Mesenteric fat pad (tissue), 1 donor: ENCODE results near the gene EXD1. TPM values are rescaled to one million over a fixed set of nuclear protein-coding genes. Genes with fewer than 3 reads are reported as not detected.
A peak's percentile ranks its signal among the peaks of the same experiment; 100 is the strongest.

ENCODE experiments used
- DNase-seq: peaks from one replicate; pipeline ENCODE4 v3.0.0-alpha.2; 2020; ENCODE audit warnings: low spot score
- total RNA-seq: library from RNA; stranded (reverse); fragmentation: NEBNext Ultra II Directional; extraction: Animal tissue kit (Norgen Biotek cat#: 25700); gene quantifications from one replicate; pipeline ENCODE4 v1.2.1, GENCODE V29; 2021
- donor health status: DM: yes; HTN: yes; CAD: no.

EXD1 gene
- total RNA-seq, 1 donor from 2014 or later: not detected

DNA sequence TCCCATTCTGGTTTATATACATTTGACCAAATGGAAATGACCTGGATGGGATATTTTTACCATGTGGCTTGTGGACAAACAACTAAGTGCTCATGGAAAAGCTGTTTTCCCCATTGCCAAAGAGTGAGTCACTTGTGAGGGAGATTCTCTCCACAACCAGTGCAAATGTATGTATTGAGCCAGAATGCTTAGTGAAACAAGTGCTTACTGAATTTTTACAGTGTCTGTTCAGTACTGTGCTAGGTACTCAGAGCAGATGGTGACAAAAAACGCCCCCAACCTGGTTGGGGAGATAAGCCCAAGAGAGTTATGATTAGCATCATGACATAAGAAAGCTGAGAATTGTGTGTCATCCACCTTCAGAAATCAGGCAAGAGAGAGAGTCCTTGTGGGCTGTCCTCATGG is 2.8 kb upstream of the EXD1 start:
- DNase-seq: no peak

DNA sequence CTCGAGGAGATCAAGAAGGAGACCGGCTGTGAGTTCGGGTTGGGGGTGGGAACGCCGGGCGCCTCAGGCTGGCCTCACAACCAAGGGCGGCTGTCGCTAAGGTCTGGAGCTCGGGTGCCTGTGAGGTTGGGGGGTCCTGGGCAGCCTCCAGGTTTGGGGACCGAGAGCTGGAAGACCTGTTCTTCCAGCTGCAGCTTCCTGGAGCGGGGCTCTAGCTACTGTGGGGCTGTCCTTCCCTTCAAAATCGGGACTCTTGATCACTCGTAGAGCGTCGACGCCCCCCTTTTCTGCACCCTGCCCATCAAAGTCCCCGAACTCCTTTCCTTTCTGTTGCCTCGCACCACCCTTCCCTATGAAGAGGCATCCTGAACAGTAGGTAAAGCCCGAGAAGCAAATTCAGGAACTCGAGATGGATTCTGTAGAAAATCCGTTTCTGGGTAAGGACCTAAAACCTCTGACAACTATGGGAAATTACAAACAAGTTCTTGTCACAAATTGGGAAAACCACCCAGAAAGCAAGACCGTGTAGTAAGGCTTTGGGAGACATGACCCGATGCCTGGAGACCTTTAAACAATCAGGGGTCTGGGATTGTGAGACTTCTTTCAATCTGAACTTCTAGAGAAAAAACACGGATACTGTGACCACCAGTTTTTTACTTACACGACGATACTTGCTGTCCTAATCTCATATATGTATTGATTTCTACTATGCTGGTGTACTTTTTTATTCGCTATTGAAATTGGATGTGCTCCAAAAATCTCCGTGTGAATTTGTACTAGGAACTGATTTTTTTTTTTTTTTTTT is 1.1 kb upstream of the EXD1 start:
- DNase-seq: no peak

DNA sequence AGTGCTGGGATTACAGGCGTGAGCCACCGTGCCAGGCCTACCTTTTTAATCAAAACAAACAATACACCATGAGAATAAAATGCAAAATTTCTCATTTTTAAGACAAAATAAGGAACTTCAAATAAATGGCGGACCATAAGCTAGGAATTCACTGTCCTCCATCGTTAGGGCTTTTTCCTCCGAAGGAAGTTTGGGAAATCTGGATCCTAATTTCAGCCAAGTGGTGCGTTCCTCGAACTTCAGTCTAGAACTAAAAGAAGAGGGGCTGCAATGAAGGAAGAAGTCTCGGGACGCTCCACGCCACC is 260 bp downstream of the EXD1 start:
- DNase-seq: no peak

DNA sequence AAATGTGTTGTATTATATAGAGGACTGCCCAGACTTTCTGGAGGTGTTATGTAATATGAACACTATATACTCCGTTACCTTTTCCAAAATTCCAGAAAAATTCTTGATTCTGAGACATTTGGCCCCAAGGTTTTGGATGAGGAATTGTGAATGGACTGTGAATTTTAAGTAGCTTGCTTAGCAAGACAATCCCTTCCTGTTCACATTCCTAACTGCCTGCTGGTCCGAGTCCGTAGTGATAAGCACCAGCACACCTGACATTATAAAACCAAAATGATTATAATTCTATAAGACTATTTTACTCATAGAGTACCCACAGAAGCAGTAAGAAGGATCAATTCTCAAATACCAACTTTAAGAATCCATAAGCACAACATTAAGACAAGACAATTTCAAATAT is 11.2 kb downstream of the EXD1 start:
- DNase-seq: no peak

DNA sequence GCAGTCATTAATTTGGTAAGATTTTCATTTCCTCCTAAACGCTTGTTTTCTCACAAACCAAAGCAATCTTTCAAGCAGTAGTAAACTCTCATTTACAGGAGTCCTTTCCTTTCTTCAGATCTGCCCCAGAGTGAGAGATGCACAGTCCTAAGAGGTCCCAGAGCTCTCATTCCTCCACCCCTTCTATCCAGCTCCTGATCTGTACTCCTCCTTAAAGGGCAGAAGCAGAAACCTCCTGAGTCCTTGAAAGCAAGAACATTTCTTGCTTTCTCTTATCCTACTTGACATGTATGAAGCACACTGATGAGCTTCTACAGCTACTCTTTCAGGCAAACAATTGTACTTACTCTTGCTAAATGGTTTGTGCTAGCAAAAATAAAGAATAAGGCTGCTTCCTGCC is 11.7 kb downstream of the EXD1 start:
- no peak for DNase-seq

DNA sequence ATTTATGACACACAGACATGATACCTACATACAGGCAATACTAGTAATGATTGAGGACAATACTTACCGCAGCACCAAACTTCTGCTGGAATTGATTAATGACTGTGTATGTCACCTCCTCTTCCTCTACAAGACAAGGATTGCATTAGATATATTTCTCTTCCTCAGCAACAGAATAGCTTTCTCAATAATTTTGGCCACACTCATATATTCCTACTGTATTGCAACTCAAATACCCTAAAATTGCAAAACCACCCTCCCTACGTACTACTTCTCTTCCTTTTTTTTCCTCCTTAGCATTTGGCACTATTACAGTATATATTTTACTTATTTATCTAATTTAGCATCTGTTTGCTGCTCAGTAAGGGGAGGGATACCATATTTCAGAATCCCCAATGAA is 14.8 kb downstream of the EXD1 start:
- no peak for DNase-seq

DNA sequence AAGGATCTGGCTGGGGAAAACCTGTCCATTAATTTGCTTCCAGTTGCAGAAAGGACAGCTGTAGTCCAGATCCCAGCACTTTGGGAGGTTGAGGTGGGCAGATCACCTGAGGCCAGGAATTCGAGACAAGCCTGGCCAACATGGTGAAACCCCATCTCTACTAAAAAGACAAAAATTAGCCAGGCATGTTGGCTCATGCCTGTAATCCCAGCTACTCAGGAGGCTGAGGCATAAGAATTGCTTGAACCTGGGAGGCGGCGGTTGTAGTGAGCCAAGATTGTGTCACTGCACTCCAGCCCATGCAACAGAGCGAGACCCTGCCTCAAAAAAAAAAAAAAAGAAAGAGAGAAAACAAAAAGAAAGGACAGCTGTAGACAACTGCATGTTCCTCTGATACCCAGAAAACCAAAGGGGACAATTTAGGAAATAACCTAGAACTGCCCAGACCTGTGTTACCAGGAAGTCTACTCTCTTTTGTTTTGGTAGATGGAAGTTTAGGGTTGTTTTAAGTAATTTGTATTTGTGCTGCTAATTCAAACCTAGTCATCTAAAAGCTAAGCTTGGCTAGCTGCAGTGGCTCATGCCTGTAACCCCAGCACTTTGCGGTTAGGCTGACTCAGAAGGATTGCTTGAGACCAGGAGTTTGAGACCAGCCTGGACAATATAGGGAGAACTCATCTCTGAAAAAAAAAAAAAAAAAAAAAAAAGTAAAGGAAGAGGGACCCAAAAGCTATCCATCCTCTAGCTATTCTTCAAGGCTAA is 22.7 kb downstream of the EXD1 start:
- DNase-seq: no peak

DNA sequence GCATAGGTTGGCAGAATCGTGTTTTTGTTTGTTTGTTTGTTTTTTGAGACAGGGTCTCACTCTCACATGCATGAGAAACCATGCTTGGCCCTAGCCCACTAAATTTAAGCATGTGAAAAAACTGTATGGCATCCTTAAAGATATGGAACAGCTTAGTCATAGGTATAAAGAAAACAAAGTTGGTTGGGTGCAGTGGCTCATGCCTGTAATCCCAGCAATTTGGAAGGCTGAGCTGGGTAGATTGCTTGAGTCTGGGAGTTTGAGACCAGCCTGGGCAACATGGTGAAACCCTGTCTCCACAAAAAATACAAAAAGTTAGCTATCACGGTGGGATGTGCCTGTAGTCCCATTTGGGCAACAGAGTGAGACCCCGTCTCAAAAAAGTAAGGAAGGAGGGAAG is 25.2 kb downstream of the EXD1 start:
- no peak for DNase-seq

DNA sequence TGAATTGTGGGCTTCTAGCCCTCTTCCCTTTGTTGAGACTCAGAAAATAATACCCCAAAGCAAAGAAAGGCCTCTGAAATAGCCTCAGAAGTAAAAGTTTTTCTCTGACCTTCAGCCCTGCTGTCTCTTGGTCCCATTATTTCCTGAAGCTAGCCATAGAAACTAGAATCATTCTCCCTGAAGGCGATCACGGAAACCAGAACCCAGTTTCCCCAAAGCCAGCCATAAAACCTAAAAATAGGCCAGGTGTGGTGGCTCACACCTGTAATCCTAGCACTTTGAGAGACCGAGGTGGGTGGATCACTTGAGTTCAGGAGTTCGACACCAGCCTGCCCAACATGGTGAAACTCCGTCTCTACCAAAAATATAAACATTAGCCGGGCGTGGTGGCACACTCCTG is 27.2 kb downstream of the EXD1 start:
- DNase-seq: no peak

DNA sequence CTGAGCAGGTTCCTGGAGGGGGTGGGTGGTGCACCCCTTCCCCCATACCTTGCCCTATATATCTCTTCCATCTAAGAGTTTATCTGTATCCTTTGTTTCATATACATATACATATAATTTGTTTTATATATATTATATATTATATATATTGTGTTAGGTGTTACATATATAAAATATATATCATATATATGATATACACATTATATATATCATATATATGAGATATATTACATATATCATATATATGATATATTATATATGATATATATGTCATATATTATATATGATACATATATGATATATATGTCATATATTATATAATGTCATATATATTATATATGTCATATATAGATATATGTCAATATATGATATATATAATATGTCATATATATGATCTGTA is 31.1 kb downstream of the EXD1 start:
- DNase-seq: no peak

DNA sequence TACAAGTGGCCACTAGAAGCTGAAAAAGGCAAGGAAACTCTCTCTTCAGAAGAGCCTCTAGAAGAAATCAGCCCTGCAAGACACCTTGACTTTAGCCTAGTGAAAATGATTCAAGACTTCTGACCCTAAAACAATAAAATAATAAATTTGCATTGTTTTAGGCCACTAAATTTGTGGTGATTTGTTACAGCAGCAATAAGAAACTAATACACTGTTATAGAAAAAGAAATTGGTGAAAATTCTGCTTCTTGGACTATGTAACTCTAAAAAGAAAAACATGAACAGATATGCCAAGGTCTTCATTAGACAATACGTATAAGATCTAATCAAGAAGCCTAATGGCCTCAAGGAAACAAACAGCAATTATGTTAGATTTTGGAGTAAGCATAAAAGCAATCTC is 36.1 kb downstream of the EXD1 start:
- no peak for DNase-seq

DNA sequence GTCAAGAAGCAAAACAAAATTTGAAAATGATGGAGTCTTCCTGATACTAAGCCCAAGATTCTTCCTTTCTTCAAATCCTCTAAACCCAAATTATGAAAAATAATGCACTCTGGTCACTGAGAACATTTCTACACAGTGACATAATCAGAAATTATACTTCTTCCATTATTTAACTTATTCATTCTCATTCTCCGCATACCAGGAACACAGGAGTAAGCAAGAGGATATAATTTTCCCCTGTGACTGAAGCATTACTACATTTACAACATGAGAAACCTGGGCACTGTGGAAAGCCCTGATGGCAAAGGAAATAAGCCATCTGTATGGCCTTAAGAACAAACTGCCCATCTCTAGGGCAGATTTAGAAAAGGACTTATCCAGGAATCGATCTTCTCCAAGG is 47.0 kb downstream of the EXD1 start:
- DNase-seq: no peak

DNA sequence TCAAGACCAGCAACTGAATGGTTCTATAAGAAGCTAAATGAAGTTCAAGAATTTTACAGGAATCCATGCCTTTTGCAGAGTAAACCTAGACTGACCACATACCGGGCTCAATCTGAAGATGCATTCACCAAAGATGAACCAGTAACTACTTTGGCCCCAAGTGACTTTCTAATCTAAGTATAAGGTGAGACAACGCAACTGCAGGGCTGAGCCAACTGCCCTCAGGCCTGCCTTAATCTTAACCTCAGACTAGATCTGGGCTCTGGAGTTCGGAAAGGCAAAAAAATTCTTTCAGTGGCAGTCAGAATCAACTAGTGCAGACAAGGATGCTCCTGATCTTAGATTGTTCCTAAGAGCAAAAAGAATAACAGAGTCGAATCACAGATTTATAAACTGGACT is 48.3 kb downstream of the EXD1 start:
- no peak for DNase-seq

DNA sequence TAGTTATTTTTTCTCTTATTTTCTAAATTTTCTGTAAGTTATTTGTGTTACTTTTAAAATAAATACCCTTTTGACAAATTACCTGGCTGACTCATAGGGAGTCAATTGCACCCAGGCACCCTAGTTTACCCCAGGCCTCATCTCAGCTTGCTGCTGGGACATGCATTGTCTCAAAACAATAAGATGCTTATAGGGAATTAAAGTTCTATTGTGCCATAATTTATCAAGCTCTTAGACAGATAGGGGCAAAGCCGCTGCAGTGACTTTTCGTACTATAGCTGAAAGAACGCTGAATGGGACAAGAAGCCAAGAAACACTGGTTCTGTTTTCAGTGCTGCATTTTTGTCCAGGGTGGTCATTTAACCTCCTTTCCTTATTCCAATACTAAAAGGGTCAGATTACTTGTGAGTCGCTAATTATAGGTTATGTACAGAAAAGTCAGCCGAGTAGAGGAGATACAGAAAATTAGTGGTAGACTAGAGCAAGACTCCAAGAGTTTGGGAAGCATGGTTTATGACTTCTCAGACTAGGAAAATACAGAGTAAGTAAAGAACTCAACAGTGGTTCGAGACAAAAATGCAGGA is 50.3 kb downstream of the EXD1 start:
- DNase-seq: no peak

DNA sequence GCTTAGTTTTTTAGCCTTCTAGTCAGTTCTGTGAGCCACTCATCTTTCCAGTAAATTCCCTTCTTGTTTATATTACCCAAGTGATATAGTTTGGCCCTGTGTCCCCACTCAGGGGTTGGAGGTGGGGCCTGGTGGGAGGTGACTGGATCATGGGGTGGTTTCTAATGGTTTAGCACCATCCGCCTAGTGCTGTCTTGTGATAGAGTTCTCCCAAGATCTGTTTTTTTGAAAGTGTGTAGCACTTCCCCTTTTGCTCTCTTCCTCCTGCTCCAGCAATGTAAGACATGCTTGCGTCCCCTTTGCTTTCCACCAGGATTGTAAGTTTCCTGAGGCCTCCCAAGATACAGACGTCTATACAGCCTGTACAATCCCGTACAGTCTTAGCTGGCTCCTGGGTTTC is 60.8 kb downstream of the EXD1 start:
- no peak for DNase-seq

DNA sequence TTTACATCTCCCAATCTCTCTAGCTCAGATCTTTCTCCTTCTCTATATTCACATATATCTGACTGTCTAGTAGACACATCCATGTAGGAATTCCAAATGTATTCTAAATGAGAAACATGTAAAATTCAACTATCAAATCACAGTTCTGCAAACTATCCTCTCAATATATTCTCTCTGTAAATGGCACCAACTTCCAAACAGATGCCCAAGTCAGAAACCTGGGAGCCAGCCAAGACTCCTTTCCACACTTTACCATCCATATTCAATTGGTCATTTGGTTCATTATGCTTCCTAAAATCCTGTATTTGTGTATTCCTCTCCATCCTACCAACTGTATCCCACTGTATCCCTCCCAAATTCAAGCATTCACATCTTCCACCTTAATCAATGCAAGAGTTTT is 61.5 kb downstream of the EXD1 start:
- DNase-seq: no peak

DNA sequence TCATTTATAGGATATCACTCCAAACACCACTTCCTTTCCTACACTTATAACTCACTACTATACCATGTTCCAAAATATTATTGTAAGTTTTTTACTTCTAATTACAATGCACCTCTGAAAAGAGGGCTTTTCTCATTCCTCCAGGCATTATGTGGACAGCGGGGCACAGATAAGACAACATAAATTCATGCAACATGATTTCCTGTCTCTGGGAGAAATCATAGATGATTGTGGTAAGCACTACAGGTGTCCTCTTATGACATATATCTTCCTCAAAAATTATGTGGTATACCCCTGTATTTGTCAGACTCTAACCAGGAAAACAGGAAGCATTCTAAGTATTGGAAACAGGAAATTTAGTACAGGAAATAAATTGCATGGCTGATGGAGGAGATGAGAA is 68.8 kb downstream of the EXD1 start:
- no peak for DNase-seq

DNA sequence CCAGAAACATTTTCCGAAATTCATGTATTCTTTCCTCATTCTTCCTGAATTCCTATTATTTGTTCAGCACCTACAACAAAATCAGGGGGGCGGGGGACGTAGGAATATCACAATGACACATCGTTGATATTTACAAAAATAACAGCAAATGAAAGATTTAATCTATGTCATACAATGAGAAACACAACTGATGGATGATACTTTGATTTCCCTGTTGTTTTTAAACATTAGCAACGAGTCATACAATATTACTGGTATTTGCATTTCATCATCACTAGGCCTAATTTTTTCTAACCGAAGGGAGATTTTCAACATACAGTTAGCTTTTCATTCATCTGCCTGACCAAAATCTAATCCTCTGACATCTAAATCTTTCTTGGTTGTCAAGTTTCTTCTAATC is 69.2 kb downstream of the EXD1 start:
- DNase-seq: no peak

DNA sequence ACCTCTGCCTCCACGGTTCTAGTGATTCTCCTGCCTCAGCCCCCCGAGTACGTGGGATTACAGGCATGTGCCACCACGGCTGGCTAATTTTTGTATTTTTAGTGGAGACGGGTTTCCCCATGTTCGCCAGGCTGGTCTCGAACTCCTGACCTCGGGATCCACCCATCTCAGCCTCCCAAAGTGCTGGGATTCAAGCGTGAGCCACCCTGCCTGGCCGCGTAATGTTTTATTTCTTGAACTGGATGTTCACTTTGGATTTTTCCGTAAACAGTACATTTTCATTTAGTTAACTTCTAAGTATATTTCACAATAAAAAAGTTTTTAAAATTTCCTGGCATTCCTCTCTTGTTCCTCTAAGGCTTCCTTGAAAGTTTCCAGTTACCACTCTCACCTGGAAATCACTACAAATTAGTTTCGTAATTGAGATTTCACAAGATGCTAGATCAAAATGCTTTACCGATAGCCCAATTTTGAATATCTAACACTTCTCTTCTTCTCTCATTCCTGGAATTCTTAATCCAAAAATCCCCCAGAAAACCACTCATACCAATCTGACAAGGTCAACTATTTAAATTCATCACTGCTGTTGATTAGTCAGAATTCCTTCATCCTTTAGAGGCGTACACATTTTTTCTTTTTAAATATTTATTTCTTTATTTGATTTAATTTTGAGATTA is 69.8 kb downstream of the EXD1 start:
- DNase-seq: no peak

DNA sequence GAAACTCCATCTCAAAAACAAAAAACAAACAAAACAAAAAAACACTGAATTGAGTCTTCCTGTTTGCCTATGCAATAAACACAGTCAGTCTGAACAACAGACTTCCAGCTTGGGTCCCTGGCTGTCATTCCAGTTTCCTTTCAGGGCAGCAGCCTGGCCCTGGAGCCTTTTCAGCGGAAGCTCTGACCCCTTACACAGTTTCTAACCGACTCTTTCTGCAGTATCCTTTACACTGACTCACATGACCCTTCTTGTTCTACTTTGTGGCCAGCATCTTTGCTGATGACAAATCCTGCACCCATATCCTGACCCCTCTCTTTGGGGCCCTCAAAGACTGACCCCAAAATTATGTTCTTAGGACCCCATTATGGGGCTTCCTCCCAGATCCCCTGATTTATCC is 76.1 kb downstream of the EXD1 start:
- no peak for DNase-seq

DNA sequence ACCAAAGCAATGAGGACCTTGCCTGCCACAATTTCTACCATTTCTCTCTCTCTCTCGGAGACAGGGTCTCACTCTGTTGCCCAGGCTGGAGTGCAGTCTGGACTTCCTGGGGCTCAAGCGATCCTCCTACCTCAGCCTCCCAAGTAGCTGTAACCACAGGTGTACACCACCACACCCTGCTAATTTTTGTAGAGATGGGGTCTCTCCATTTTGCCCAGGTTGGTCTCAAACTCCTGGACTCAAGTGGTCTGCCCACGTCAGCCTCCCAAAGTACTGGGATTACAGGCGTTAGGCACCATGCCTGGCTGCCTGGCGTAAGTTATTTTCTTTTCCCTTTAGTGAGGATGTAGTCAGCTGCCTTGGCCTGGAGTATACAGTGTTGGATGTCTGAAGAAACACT is 76.8 kb downstream of the EXD1 start:
- peak; percentile 53 for DNase-seq

DNA sequence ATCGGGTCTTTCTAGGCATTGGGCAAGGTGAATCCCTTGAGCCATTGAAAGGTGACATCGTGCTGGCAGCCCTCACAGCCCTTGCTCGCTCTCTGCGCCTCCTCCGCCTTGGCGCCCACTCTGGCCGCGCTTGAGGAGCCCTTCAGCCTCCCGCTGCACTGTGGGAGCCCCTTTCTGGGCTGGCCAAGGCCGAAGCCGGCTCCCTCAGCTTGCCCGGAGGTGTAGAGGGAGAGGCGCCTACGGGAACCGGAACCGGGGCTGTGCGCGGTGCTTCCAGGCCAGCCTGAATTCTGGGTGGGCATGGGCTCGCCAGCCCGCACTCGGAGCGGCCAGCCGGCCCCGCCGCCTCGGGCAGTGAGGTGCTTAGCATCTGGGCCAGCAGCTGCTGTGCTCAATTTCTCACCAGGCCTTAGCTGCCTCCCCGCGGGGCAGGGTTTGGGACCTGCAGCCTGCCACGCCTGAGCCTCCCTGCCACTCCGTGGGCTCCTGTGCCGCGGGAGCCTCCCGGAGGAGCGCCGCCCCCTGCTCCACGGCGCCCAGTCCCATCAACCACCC is 79.0 kb downstream of the EXD1 start:
- DNase-seq: peak; percentile 65
